ENCODE measurements around the gene HYKK.
"Not testable (repeated sequence)": the region's sequence is repeated elsewhere in the genome, so short reads cannot be mapped to it uniquely, and the experiment has no call there.

HYKK gene

DNA sequence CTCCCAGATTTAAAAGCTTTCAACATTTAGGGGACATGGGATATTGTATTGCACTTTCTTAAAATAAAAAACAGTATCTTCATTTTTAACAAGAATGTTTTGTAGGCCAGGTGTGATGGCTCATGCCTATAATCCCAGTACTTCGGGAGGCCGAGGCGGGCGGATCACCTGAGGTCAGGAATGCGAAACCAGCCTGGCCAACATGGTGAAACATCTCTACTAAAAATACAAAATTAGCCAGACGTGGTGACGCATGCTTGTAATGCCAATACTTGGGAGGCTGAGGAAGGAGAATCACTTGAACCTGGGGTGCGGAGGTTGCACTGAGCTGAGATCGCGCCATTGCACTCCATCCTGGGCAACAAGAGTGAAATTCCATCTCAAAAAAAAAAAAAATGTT is 52.8 kb downstream of the HYKK start:
- not testable (repeated sequence) for H3K4me3 Mint-ChIP-seq; H3K4me1 Mint-ChIP-seq (ENCODE audit: low read depth)

DNA sequence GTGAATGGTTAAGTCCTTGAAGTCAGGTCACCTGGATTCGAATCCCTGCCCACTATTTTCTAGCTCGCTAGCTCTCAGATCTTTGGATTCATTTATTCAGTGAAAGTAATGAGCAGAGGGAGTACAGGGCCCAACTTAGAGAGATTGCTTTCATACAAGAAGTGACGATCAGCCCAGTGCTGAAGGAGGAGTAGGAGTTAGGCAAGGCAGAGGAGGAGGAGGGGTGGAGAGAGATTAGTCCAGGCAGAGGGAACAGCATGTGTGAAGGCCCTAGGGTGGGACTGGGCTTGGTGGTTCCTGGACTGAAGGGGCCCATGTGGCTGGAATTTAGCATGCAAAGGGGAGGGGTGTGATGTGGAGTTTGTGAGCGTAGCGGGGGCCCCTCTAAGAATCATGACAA is 54.1 kb downstream of the HYKK start:
- H3K4me1 Mint-ChIP-seq (ENCODE audit: low read depth), result peaks cover 14% of the 10 kb centered on the region
- H3K4me3 Mint-ChIP-seq, result no peak overlapping the region
- no peaks in the 10 kb centered on the region for H3K36me3 Mint-ChIP-seq (ENCODE audit: low read depth)
- H3K27me3 Mint-ChIP-seq, result peaks cover 23% of the 10 kb centered on the region
- H3K9me3 Mint-ChIP-seq, result no peaks in the 10 kb centered on the region
- DNase-seq, result no peak
- no peak overlapping the region for H3K27ac Mint-ChIP-seq

More for the DNA sequence above, 52.8 kb downstream of the HYKK start:
- H3K27ac Mint-ChIP-seq; H3K9me3 Mint-ChIP-seq; H3K36me3 Mint-ChIP-seq (ENCODE audit: low read depth); DNase-seq: not testable (repeated sequence)
- H3K27me3 Mint-ChIP-seq, result peaks cover 15% of the 10 kb centered on the region

DNA sequence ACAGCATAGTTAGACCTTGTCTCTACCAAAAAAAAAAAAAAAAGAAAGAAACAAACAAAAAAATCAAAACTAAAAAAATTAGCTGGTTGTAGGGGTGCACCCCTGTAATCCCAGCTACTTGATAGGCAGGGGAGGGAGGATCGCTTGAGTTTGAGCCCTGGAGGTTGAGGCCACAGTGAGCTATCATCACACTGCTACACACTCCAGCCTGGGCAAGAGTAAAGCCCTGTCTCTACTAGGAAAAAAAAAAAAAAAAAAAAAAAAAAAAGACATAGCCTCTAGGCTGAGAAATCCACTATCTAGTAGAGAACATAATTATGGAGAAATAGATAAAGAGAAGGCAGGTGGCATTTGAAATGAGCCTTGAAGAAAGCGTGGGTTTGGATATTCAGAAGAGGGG is 55.7 kb downstream of the HYKK start:
- Mint-ChIP-seq H3K9me3 (no peaks in the 10 kb centered on the region), H3K27ac (no peak overlapping the region), H3K4me3 (no peak overlapping the region)

DNA sequence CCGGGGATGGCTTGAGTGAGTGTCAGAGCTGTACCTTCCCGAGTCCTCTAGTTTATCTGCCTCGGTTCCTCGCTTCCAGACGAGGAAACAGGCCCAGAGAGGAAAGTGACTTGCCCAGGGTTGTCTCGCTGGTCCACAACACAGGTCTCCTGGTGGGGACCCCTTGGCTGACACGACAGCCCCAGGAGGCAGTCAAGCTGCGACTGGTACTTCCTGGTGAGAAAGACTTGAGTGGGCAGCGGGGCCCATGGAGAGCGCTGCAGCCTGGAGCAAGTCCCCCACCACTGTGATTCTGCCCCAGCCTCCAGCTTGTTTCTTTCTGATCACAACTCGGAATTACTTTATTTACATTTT is 57.3 kb downstream of the HYKK start:
- H3K27ac Mint-ChIP-seq, result peak overlapping the region; percentile 52
- peaks cover 26% of the 10 kb centered on the region for H3K4me1 Mint-ChIP-seq (ENCODE audit: low read depth)
- DNase-seq, result peak; percentile 34
- no peaks in the 10 kb centered on the region for H3K36me3 Mint-ChIP-seq (ENCODE audit: low read depth)
- peak overlapping the region; percentile 84 for H3K4me3 Mint-ChIP-seq
- H3K9me3 Mint-ChIP-seq, result no peaks in the 10 kb centered on the region
- peaks cover 32% of the 10 kb centered on the region for H3K27me3 Mint-ChIP-seq

More for the DNA sequence above, 55.7 kb downstream of the HYKK start:
- H3K36me3 Mint-ChIP-seq (ENCODE audit: low read depth), result no peaks in the 10 kb centered on the region
- no peak for DNase-seq
- H3K27me3 Mint-ChIP-seq, result peaks cover 33% of the 10 kb centered on the region
- H3K4me1 Mint-ChIP-seq (ENCODE audit: low read depth), result peaks cover 23% of the 10 kb centered on the region

DNA sequence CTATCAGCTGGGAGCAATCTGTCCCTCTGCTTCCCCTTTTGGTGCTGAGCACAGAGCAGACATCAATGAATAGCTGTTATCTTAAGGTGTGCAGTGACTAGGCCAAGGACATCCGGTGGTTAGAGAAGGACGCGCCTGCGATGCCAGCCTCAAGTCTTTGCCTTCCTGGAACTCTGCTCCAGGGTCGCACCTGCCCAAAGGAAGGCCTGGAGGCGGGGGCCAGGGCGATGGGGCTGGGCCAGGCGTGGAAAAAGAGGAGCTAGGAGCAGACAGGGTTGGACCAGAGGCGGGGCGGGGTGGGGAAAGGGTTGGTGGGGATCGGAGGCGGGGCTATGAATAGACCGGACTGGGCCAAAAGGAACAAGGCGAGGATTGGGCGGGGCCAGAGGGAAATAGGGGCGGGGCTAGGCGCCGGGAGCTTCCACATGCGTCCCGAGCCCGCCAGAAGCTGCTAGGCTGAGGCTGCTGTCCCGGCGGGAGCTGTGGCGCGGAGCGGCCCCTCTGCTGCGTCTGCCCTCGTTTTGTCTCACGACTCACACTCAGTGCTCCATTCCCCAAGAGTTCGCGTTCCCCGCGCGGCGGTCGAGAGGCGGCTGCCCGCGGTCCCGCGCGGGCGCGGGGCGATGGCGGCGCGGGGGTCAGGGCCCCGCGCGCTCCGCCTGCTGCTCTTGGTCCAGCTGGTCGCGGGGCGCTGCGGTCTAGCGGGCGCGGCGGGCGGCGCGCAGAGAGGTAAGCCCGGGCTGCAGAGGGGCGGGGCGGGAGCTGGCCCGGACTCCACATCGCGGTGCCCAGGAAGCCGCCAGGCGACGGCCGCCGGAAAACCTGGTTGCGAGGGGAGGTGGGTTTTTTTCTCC is 57.9 kb downstream of the HYKK start, which contains the start of gene CHRNA5:
Gene CHRNA5, plus strand, starts transcription at position 424 of the 854 bp plus-strand sequence. Its CDS starts 200 bp downstream, at position 624.
- Mint-ChIP-seq H3K27ac (peak within 1 kb of the TSS; percentile 61), H3K4me3 (peak within 1 kb of the TSS; percentile 84), H3K9me3 (no peaks in the 10 kb centered on the region), H3K27me3 (peaks cover 32% of the 10 kb centered on the region), H3K4me1 (ENCODE audit: low read depth) (peaks cover 26% of the 10 kb centered on the region), H3K36me3 (ENCODE audit: low read depth) (no peaks in the 10 kb centered on the region)
- peak; percentile 87 for DNase-seq

DNA sequence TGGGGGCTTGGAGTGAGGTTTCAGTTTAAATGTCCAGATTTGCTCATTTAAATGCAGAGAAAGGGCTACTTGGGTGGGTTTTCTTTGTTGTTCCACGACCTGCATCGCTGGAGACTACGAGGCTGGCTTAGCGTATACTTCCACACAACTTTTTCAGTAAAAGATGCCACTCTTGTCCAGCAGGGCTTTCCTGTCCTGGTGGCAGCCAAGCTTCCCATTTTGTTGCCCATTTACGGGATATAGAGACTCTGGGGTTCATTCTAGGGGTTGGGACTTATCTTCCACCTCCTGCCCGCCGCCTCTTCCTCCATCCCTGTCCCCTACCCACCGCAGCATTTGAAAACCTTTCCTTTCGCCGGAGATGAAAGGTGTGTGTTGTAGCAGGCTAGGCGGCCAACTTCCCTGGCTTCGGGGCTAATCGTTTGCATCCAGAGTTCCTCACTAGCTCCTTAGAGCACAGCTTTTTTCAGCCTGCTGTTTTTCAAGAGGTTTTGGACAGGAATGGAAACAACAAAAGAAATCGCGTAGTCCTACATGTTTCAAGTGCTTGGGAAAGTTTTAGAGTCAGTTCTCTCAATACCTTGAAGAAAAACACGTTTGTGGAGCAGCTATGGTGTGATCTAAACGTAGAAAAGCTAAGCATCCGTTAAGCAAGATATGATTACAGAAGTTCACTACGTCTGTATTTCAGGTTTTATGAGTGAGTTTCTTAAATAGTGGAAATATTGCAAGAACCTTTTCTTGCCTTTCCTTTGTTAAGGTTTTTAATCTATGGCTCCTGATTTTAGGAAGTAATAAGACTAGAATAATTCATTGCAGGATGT is 58.8 kb downstream of the HYKK start:
- peaks cover 26% of the 10 kb centered on the region for H3K4me1 Mint-ChIP-seq (ENCODE audit: low read depth)
- peak overlapping the region; percentile 57 for H3K27ac Mint-ChIP-seq

DNA sequence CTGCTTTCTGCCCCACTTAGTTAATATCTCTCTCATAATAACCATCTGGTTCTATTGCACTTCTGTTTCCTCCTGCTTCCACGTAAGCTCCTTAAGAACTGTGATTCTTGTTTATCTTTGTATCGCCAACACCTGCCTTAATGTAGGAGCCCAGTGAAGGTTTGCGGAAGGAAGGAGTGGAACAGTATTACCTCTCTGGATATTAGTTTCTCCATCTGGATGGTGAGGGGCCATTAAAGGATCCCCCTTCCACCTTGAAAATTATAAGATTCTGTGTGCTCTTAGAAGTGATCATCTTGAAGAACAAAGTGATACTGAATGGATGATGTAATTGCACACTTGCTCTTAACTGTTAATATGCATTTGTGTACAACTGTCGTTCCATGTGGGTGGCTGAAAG is 60.2 kb downstream of the HYKK start:
- H3K27me3 Mint-ChIP-seq, result peaks cover 39% of the 10 kb centered on the region

More for the DNA sequence above, 58.8 kb downstream of the HYKK start:
- H3K9me3 Mint-ChIP-seq, result no peaks in the 10 kb centered on the region
- H3K27me3 Mint-ChIP-seq, result peaks cover 37% of the 10 kb centered on the region
- no peak for DNase-seq
- H3K36me3 Mint-ChIP-seq (ENCODE audit: low read depth), result no peaks in the 10 kb centered on the region
- H3K4me3 Mint-ChIP-seq, result peak overlapping the region; percentile 84

DNA sequence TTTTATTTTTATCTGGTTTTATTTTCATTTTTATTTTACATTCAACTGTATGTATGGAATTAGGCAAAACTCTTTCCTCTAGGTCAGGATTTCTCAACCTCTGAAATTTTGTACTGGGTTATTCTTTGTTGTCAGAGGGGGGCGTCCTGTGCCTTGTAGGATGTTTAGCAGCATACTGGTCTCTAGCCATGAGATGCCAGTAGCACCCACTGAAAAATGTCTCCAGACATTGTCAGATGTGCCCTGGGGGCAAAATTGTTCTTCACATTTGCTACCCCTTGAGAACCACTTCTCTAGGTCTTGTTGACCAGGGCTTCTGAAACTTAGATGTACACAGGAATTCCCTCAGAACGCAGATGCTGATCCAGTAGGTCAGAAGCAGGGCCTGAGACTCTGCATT is 63.3 kb downstream of the HYKK start:
- H3K4me3 Mint-ChIP-seq, result no peak overlapping the region
- H3K36me3 Mint-ChIP-seq (ENCODE audit: low read depth), result no peaks in the 10 kb centered on the region
- no peak for DNase-seq
- H3K4me1 Mint-ChIP-seq (ENCODE audit: low read depth), result peaks cover 17% of the 10 kb centered on the region
- no peak overlapping the region for H3K27ac Mint-ChIP-seq
- no peaks in the 10 kb centered on the region for H3K9me3 Mint-ChIP-seq
- peaks cover 34% of the 10 kb centered on the region for H3K27me3 Mint-ChIP-seq

More for the DNA sequence above, 60.2 kb downstream of the HYKK start:
- no peak overlapping the region for H3K4me3 Mint-ChIP-seq
- H3K36me3 Mint-ChIP-seq (ENCODE audit: low read depth), result no peaks in the 10 kb centered on the region
- H3K9me3 Mint-ChIP-seq, result no peaks in the 10 kb centered on the region
- DNase-seq, result no peak
- H3K27ac Mint-ChIP-seq, result no peak overlapping the region
- peaks cover 26% of the 10 kb centered on the region for H3K4me1 Mint-ChIP-seq (ENCODE audit: low read depth)

DNA sequence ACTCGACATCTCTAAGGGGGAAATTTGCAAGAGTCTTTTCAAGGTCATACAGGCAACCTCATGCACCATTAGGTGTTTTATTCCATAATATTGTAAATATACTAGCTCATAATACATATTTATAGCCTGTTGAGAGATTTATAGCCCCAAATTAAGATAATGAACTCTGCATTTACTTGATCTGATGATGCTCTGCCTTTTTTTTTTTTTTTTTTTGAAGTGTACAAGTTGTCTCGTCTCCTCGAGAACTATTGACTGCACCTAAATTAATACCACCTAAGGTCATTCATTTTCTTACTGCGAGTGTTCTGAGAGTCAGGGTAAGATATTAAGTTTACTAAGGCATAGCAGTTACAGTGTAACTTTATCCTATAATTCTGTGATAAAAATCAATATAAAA is 64.0 kb downstream of the HYKK start:
- Mint-ChIP-seq H3K4me3 (no peak overlapping the region), H3K9me3 (no peaks in the 10 kb centered on the region), H3K36me3 (ENCODE audit: low read depth) (no peaks in the 10 kb centered on the region), H3K4me1 (ENCODE audit: low read depth) (peaks cover 13% of the 10 kb centered on the region), H3K27ac (no peak overlapping the region), H3K27me3 (peaks cover 30% of the 10 kb centered on the region)
- no peak for DNase-seq

DNA sequence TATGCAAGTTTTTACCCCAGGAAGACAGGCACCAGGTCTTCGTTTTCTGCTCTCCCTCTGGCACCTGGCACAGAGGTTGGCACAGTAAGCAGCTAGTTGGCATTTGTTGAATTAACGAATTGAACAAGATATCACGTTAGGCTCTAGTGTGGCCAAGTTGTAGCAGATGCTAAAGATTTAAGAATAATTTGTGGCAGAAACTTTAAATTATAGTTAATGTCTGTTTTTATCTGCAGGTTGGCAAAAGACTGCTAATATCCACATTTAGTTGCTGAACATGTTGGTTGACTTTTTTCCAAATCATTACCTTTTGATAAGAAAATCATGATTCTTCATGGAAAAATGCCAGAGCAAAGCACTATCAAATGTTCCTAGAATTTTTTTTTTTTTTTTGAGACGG is 66.0 kb downstream of the HYKK start:
- H3K4me1 Mint-ChIP-seq (ENCODE audit: low read depth), result peaks cover 3% of the 10 kb centered on the region
- no peak overlapping the region for H3K4me3 Mint-ChIP-seq
- no peak overlapping the region for H3K27ac Mint-ChIP-seq
- H3K36me3 Mint-ChIP-seq (ENCODE audit: low read depth), result no peaks in the 10 kb centered on the region
- peaks cover 18% of the 10 kb centered on the region for H3K27me3 Mint-ChIP-seq
- H3K9me3 Mint-ChIP-seq, result no peaks in the 10 kb centered on the region
- DNase-seq, result no peak

GRCh38 chr15:78574944-78575343 is 67.6 kb downstream of the HYKK start:
- no peaks in the 10 kb centered on the region for H3K4me1 Mint-ChIP-seq (ENCODE audit: low read depth)
- H3K36me3 Mint-ChIP-seq (ENCODE audit: low read depth), result no peaks in the 10 kb centered on the region

More at GRCh38 chr15:78574944-78575343, 67.6 kb downstream of the HYKK start:
- Mint-ChIP-seq H3K4me3 (no peak overlapping the region), H3K27ac (no peak overlapping the region), H3K27me3 (peaks cover 15% of the 10 kb centered on the region), H3K9me3 (no peaks in the 10 kb centered on the region)
- DNase-seq, result no peak

Data from activated T-cell treated with anti-CD3 and anti-CD28 coated beads, Interleukin-2, amount 50 U/mL, for 24 hours (primary cell).